Measurements from ENCODE around the gene TBC1D9.

TBC1D9 gene

GRCh38 chr4:140642674-140643437 lies 113.3 kb downstream of the TBC1D9 start:
- no peak overlapping the region for H3K4me2 ChIP-seq (ENCODE audit: low read length)
- no peak for DNase-seq
- peaks cover 15% of the 10 kb centered on the region for H3K4me1 ChIP-seq (ENCODE audit: control insufficient read depth, low read depth, low read length)
- no peaks in the 10 kb centered on the region for H3K79me1 ChIP-seq (ENCODE audit: low read length)
- H3K23ac ChIP-seq (ENCODE audit: low read length), result no peak overlapping the region
- no peaks in the 10 kb centered on the region for H3K27me3 ChIP-seq (ENCODE audit: insufficient read depth, low read length, poor library complexity)
- H2BK120ac ChIP-seq (ENCODE audit: low read depth, low read length), result no peak overlapping the region
- WGBS (ENCODE audit: extremely low coverage, insufficient coverage, low lambda C conversion rate), result no CpG with 5 or more reads among the region's 33 CpGs
- peak overlapping the region; percentile 88 for H3K56ac ChIP-seq (ENCODE audit: low read length)
- peak overlapping the region; percentile 91 for H3K18ac ChIP-seq (ENCODE audit: low read length)
- H2AK5ac ChIP-seq (ENCODE audit: low read length), result peak overlapping the region; percentile 61
- no peak overlapping the region for H2BK15ac ChIP-seq (replicated peaks; ENCODE audit: low read depth)
- peak overlapping the region; percentile 40 for H3K27ac ChIP-seq (ENCODE audit: low read depth, low read length)
- no peak overlapping the region for H3K4me3 ChIP-seq (ENCODE audit: low read length)
- no peak overlapping the region for H4K8ac ChIP-seq (ENCODE audit: low read depth, low read length)
- no peaks in the 10 kb centered on the region for H3K36me3 ChIP-seq (ENCODE audit: control insufficient read depth, insufficient read depth, low read length)
- no peaks in the 10 kb centered on the region for H3K79me2 ChIP-seq (ENCODE audit: control insufficient read depth, insufficient read depth, low read length)
- H3K9ac ChIP-seq (ENCODE audit: low read length), result peak overlapping the region; percentile 26
- H2BK5ac ChIP-seq (ENCODE audit: low read length), result peak overlapping the region; percentile 25
- no peak overlapping the region for H3K4ac ChIP-seq (ENCODE audit: low read depth, low read length)
- H4K5ac ChIP-seq (ENCODE audit: low read length), result no peak overlapping the region

GRCh38 chr4:140641789-140642439 lies 114.3 kb downstream of the TBC1D9 start:
- peak overlapping the region; percentile 19 for H3K23ac ChIP-seq (ENCODE audit: low read length)
- H2BK120ac ChIP-seq (ENCODE audit: low read depth, low read length), result peak overlapping the region; percentile 92
- no peak overlapping the region for H4K8ac ChIP-seq (ENCODE audit: low read depth, low read length)
- H3K4ac ChIP-seq (ENCODE audit: low read depth, low read length), result peak overlapping the region; percentile 74
- H3K27ac ChIP-seq (ENCODE audit: low read depth, low read length), result peak overlapping the region; percentile 82
- H3K27me3 ChIP-seq (ENCODE audit: insufficient read depth, low read length, poor library complexity), result no peaks in the 10 kb centered on the region
- no peaks in the 10 kb centered on the region for H3K36me3 ChIP-seq (ENCODE audit: control insufficient read depth, insufficient read depth, low read length)
- H3K79me1 ChIP-seq (ENCODE audit: low read length), result no peaks in the 10 kb centered on the region
- H2AK5ac ChIP-seq (ENCODE audit: low read length), result no peak overlapping the region
- no peak overlapping the region for H3K4me2 ChIP-seq (ENCODE audit: low read length)
- H3K4me3 ChIP-seq (ENCODE audit: low read length), result no peak overlapping the region
- H3K56ac ChIP-seq (ENCODE audit: low read length), result peak overlapping the region; percentile 88
- H3K9ac ChIP-seq (ENCODE audit: low read length), result peak overlapping the region; percentile 26
- DNase-seq, result peak; percentile 85
- peaks cover 15% of the 10 kb centered on the region for H3K4me1 ChIP-seq (ENCODE audit: control insufficient read depth, low read depth, low read length)
- no peak overlapping the region for H2BK15ac ChIP-seq (replicated peaks; ENCODE audit: low read depth)
- no CpG with 5 or more reads among the region's 25 CpGs for WGBS (ENCODE audit: extremely low coverage, insufficient coverage, low lambda C conversion rate)
- no peaks in the 10 kb centered on the region for H3K79me2 ChIP-seq (ENCODE audit: control insufficient read depth, insufficient read depth, low read length)
- H2BK5ac ChIP-seq (ENCODE audit: low read length), result peak overlapping the region; percentile 88
- H3K18ac ChIP-seq (ENCODE audit: low read length), result peak overlapping the region; percentile 91
- H4K5ac ChIP-seq (ENCODE audit: low read length), result no peak overlapping the region

- Histone ChIP-seq H2BK120ac (ENCODE audit: low read depth, low read length) (peak overlapping the region; percentile 92), H3K56ac (ENCODE audit: low read length) (peak overlapping the region; percentile 54), H3K23ac (ENCODE audit: low read length) (no peak overlapping the region), H4K5ac (ENCODE audit: low read length) (no peak overlapping the region), H2BK15ac (replicated peaks; ENCODE audit: low read depth) (no peak overlapping the region), H3K27me3 (ENCODE audit: insufficient read depth, low read length, poor library complexity) (no peaks in the 10 kb centered on the region), H2AK5ac (ENCODE audit: low read length) (no peak overlapping the region), H3K9ac (ENCODE audit: low read length) (peak overlapping the region; percentile 7), H3K36me3 (ENCODE audit: control insufficient read depth, insufficient read depth, low read length) (no peaks in the 10 kb centered on the region), H3K18ac (ENCODE audit: low read length) (peak overlapping the region; percentile 91), H2BK5ac (ENCODE audit: low read length) (peak overlapping the region; percentile 33), H3K4ac (ENCODE audit: low read depth, low read length) (peak overlapping the region; percentile 74), H3K4me2 (ENCODE audit: low read length) (no peak overlapping the region), H4K8ac (ENCODE audit: low read depth, low read length) (no peak overlapping the region), H3K4me1 (ENCODE audit: control insufficient read depth, low read depth, low read length) (peaks cover 15% of the 10 kb centered on the region), H3K79me2 (ENCODE audit: control insufficient read depth, insufficient read depth, low read length) (no peaks in the 10 kb centered on the region), H3K79me1 (ENCODE audit: low read length) (no peaks in the 10 kb centered on the region), H3K27ac (ENCODE audit: low read depth, low read length) (peak overlapping the region; percentile 82), H3K4me3 (ENCODE audit: low read length) (no peak overlapping the region)
- no CpG with 5 or more reads among the region's 6 CpGs for WGBS (ENCODE audit: extremely low coverage, insufficient coverage, low lambda C conversion rate)
- DNase-seq, result no peak
These were observed 115.1 kb downstream of the TBC1D9 start for GRCh38 chr4:140641105-140641555.

- DNase-seq, result peak; percentile 54
- Histone ChIP-seq H2AK5ac (ENCODE audit: low read length) (no peak overlapping the region), H3K36me3 (ENCODE audit: control insufficient read depth, insufficient read depth, low read length) (no peaks in the 10 kb centered on the region), H3K4me1 (ENCODE audit: control insufficient read depth, low read depth, low read length) (peaks cover 17% of the 10 kb centered on the region), H3K4ac (ENCODE audit: low read depth, low read length) (no peak overlapping the region), H3K79me2 (ENCODE audit: control insufficient read depth, insufficient read depth, low read length) (no peaks in the 10 kb centered on the region), H3K4me3 (ENCODE audit: low read length) (no peak overlapping the region), H3K18ac (ENCODE audit: low read length) (no peak overlapping the region), H4K8ac (ENCODE audit: low read depth, low read length) (no peak overlapping the region), H3K4me2 (ENCODE audit: low read length) (no peak overlapping the region), H3K27me3 (ENCODE audit: insufficient read depth, low read length, poor library complexity) (no peaks in the 10 kb centered on the region), H2BK5ac (ENCODE audit: low read length) (peak overlapping the region; percentile 85), H2BK15ac (replicated peaks; ENCODE audit: low read depth) (no peak overlapping the region), H2BK120ac (ENCODE audit: low read depth, low read length) (no peak overlapping the region), H3K56ac (ENCODE audit: low read length) (peak overlapping the region; percentile 34), H4K5ac (ENCODE audit: low read length) (no peak overlapping the region), H3K79me1 (ENCODE audit: low read length) (no peaks in the 10 kb centered on the region), H3K23ac (ENCODE audit: low read length) (no peak overlapping the region), H3K27ac (ENCODE audit: low read depth, low read length) (peak overlapping the region; percentile 78), H3K9ac (ENCODE audit: low read length) (no peak overlapping the region)
- no CpG with 5 or more reads among the region's 6 CpGs for WGBS (ENCODE audit: extremely low coverage, insufficient coverage, low lambda C conversion rate)
These were observed 115.9 kb downstream of the TBC1D9 start for GRCh38 chr4:140640150-140640748.

- Histone ChIP-seq H4K5ac (ENCODE audit: low read length) (peak overlapping the region; percentile 62), H3K79me2 (ENCODE audit: control insufficient read depth, insufficient read depth, low read length) (no peaks in the 10 kb centered on the region), H2BK5ac (ENCODE audit: low read length) (peak overlapping the region; percentile 95), H4K8ac (ENCODE audit: low read depth, low read length) (no peak overlapping the region), H3K27me3 (ENCODE audit: insufficient read depth, low read length, poor library complexity) (no peaks in the 10 kb centered on the region), H3K23ac (ENCODE audit: low read length) (no peak overlapping the region), H2BK120ac (ENCODE audit: low read depth, low read length) (no peak overlapping the region), H3K36me3 (ENCODE audit: control insufficient read depth, insufficient read depth, low read length) (no peaks in the 10 kb centered on the region), H3K4me1 (ENCODE audit: control insufficient read depth, low read depth, low read length) (peaks cover 17% of the 10 kb centered on the region), H3K27ac (ENCODE audit: low read depth, low read length) (no peak overlapping the region), H3K79me1 (ENCODE audit: low read length) (no peaks in the 10 kb centered on the region), H3K9ac (ENCODE audit: low read length) (no peak overlapping the region), H2BK15ac (replicated peaks; ENCODE audit: low read depth) (no peak overlapping the region), H3K4me2 (ENCODE audit: low read length) (no peak overlapping the region), H3K18ac (ENCODE audit: low read length) (peak overlapping the region; percentile 33), H2AK5ac (ENCODE audit: low read length) (peak overlapping the region; percentile 71), H3K4ac (ENCODE audit: low read depth, low read length) (no peak overlapping the region), H3K4me3 (ENCODE audit: low read length) (no peak overlapping the region), H3K56ac (ENCODE audit: low read length) (peak overlapping the region; percentile 75)
- no CpG with 5 or more reads among the region's 7 CpGs for WGBS (ENCODE audit: extremely low coverage, insufficient coverage, low lambda C conversion rate)
- DNase-seq, result no peak
These were observed 117.1 kb downstream of the TBC1D9 start for GRCh38 chr4:140639066-140639465.
